HG02870 (cell line): ENCODE measurements around the gene ANKRD13B.

Experiments
- ATAC-seq: cut with Tn5 transposase; IDR thresholded peaks from one replicate; pipeline ENCODE4 v1.9.1; 2021; ENCODE audit warnings: mild to moderate bottlenecking, moderate library complexity; ENCODE audit not compliant: unreplicated experiment

Gene ANKRD13B

GRCh38 chr17:29615492-29616299 lies 22.8 kb downstream of the ANKRD13B start:
- ATAC-seq, result peak; percentile 31

- no peak for ATAC-seq
Measured at GRCh38 chr17:29616300-29617048, 23.5 kb downstream of the ANKRD13B start.

- ATAC-seq, result no peak
Measured at GRCh38 chr17:29617125-29617480, 24.2 kb downstream of the ANKRD13B start.

- ATAC-seq, result no peak
Measured at GRCh38 chr17:29617481-29618271, 24.7 kb downstream of the ANKRD13B start.

GRCh38 chr17:29618272-29619065 lies 25.5 kb downstream of the ANKRD13B start:
- no peak for ATAC-seq

GRCh38 chr17:29619251-29619650 lies 26.3 kb downstream of the ANKRD13B start:
- no peak for ATAC-seq

- no peak for ATAC-seq
Measured at GRCh38 chr17:29620271-29620670, 27.3 kb downstream of the ANKRD13B start.

- no peak for ATAC-seq
Measured at GRCh38 chr17:29620779-29621500, 28.0 kb downstream of the ANKRD13B start.

GRCh38 chr17:29621751-29622194 lies 28.8 kb downstream of the ANKRD13B start:
- no peak for ATAC-seq

GRCh38 chr17:29622337-29623282 lies 29.7 kb downstream of the ANKRD13B start, which contains the start of gene CORO6:
TSS of gene CORO6 (minus strand) at chr17:29622912. CDS start at chr17:29621421, 1,491 bp downstream.
- ATAC-seq, result peak; percentile 42

GRCh38 chr17:29623283-29623647 lies 30.3 kb downstream of the ANKRD13B start:
- ATAC-seq, result no peak

GRCh38 chr17:29624586-29624985 lies 31.7 kb downstream of the ANKRD13B start:
- no peak for ATAC-seq

- no peak for ATAC-seq
Measured at GRCh38 chr17:29625037-29625750, 32.3 kb downstream of the ANKRD13B start.

- no peak for ATAC-seq
Measured at GRCh38 chr17:29627951-29628350, 35.0 kb downstream of the ANKRD13B start.

GRCh38 chr17:29628644-29629043 lies 35.7 kb downstream of the ANKRD13B start:
- no peak for ATAC-seq

GRCh38 chr17:29629839-29630238 lies 36.9 kb downstream of the ANKRD13B start:
- ATAC-seq, result no peak

- no peak for ATAC-seq
Measured at GRCh38 chr17:29630630-29631193, 37.8 kb downstream of the ANKRD13B start.

GRCh38 chr17:29633886-29634285 lies 41.0 kb downstream of the ANKRD13B start:
- ATAC-seq, result no peak
